ENCODE results near the gene SLC35G1.

The SLC35G1 gene

GRCh38 chr10:93926613-93927012, 32.8 kb downstream of the SLC35G1 start:
- TF ChIP-seq EZH2 (IDR thresholded peaks at IDR 0.05; ENCODE audit: borderline replicate concordance, low read length) (no peak), CTCF (IDR thresholded peaks at IDR 0.05; ENCODE audit: low read length) (no peak)
- no peaks in the 10 kb centered on the region for H3K79me2 ChIP-seq (ENCODE audit: insufficient read depth, low read length)
- no peak overlapping the region for H3K4me3 ChIP-seq (ENCODE audit: low read depth, low read length, poor library complexity, severe bottlenecking)
- H3K9me3 ChIP-seq (ENCODE audit: low read length): no peaks in the 10 kb centered on the region
- H3K4me2 ChIP-seq (ENCODE audit: low read length): no peak overlapping the region
- H2AFZ ChIP-seq (ENCODE audit: low read length): no peak overlapping the region
- no peaks in the 10 kb centered on the region for H3K27me3 ChIP-seq (ENCODE audit: insufficient read depth, low read length)
- no peaks in the 10 kb centered on the region for H4K20me1 ChIP-seq (ENCODE audit: insufficient read depth, low read length)
- no peaks in the 10 kb centered on the region for H3F3A ChIP-seq (ENCODE audit: insufficient read depth, low read length)
- no peaks in the 10 kb centered on the region for H3K4me1 ChIP-seq (ENCODE audit: insufficient read depth, low read length, severe bottlenecking)
- no peak overlapping the region for H3K27ac ChIP-seq (ENCODE audit: low read depth, low read length, poor library complexity, severe bottlenecking)
- no peak overlapping the region for H3K9ac ChIP-seq (ENCODE audit: low read length)
- H3K9me2 ChIP-seq (ENCODE audit: low read depth, low read length): no peaks in the 10 kb centered on the region
- H3K36me3 ChIP-seq (ENCODE audit: insufficient read depth, low read length): no peaks in the 10 kb centered on the region

- Histone ChIP-seq H3K36me3 (ENCODE audit: insufficient read depth, low read length) (no peaks in the 10 kb centered on the region), H3K9me2 (ENCODE audit: low read depth, low read length) (no peaks in the 10 kb centered on the region), H3K79me2 (ENCODE audit: insufficient read depth, low read length) (no peaks in the 10 kb centered on the region), H3K4me3 (ENCODE audit: low read depth, low read length, poor library complexity, severe bottlenecking) (no peak overlapping the region), H3K27ac (ENCODE audit: low read depth, low read length, poor library complexity, severe bottlenecking) (no peak overlapping the region), H3K4me1 (ENCODE audit: insufficient read depth, low read length, severe bottlenecking) (no peaks in the 10 kb centered on the region), H3F3A (ENCODE audit: insufficient read depth, low read length) (no peaks in the 10 kb centered on the region), H3K4me2 (ENCODE audit: low read length) (no peak overlapping the region), H4K20me1 (ENCODE audit: insufficient read depth, low read length) (no peaks in the 10 kb centered on the region), H3K9ac (ENCODE audit: low read length) (no peak overlapping the region), H2AFZ (ENCODE audit: low read length) (no peak overlapping the region), H3K9me3 (ENCODE audit: low read length) (no peaks in the 10 kb centered on the region), H3K27me3 (ENCODE audit: insufficient read depth, low read length) (no peaks in the 10 kb centered on the region)
- TF ChIP-seq EZH2 (IDR thresholded peaks at IDR 0.05; ENCODE audit: borderline replicate concordance, low read length): no peak
- TF ChIP-seq CTCF (IDR thresholded peaks at IDR 0.05; ENCODE audit: low read length): no peak
Observed at GRCh38 chr10:93938140-93938539, 44.4 kb downstream of the SLC35G1 start.

- no peak overlapping the region for H3K4me2 ChIP-seq (ENCODE audit: low read length)
- H3K27ac ChIP-seq (ENCODE audit: low read depth, low read length, poor library complexity, severe bottlenecking): no peak overlapping the region
Observed at GRCh38 chr10:93940881-93941280, 47.1 kb downstream of the SLC35G1 start.

More at GRCh38 chr10:93940881-93941280, 47.1 kb downstream of the SLC35G1 start:
- no peaks in the 10 kb centered on the region for H3K9me2 ChIP-seq (ENCODE audit: low read depth, low read length)
- TF ChIP-seq EZH2 (IDR thresholded peaks at IDR 0.05; ENCODE audit: borderline replicate concordance, low read length) (no peak), CTCF (IDR thresholded peaks at IDR 0.05; ENCODE audit: low read length) (no peak)
- no peaks in the 10 kb centered on the region for H3F3A ChIP-seq (ENCODE audit: insufficient read depth, low read length)
- H3K9ac ChIP-seq (ENCODE audit: low read length): no peak overlapping the region
- H4K20me1 ChIP-seq (ENCODE audit: insufficient read depth, low read length): no peaks in the 10 kb centered on the region
- H3K4me1 ChIP-seq (ENCODE audit: insufficient read depth, low read length, severe bottlenecking): no peaks in the 10 kb centered on the region
- H3K36me3 ChIP-seq (ENCODE audit: insufficient read depth, low read length): no peaks in the 10 kb centered on the region
- H3K27me3 ChIP-seq (ENCODE audit: insufficient read depth, low read length): no peaks in the 10 kb centered on the region
- H3K4me3 ChIP-seq (ENCODE audit: low read depth, low read length, poor library complexity, severe bottlenecking): no peak overlapping the region
- no peak overlapping the region for H2AFZ ChIP-seq (ENCODE audit: low read length)
- no peaks in the 10 kb centered on the region for H3K9me3 ChIP-seq (ENCODE audit: low read length)
- no peaks in the 10 kb centered on the region for H3K79me2 ChIP-seq (ENCODE audit: insufficient read depth, low read length)

Measured in OCI-LY1 (cell line).